Trophoblast cell (in vitro differentiated cells and primary cell): ENCODE results near the gene FOLR1.
A peak's percentile ranks its signal among the peaks of the same experiment; 100 is the strongest.
"Not testable (repeated sequence)": the region's sequence is repeated elsewhere in the genome, so short reads cannot be mapped to it uniquely, and the experiment has no call there.

Experiments used
- DNase-seq, 2 donors: peaks; one replicate each; pipeline ENCODE4 v3.0.0-alpha.2; 2016
- H2AFZ ChIP-seq: 2 replicates; pipeline ENCODE4 v1.6.1; 2013; ENCODE audit warnings: low read length, moderate library complexity, mild to moderate bottlenecking; ENCODE audit not compliant: insufficient read depth, poor library complexity
- H2AK5ac ChIP-seq: 2 replicates; pipeline ENCODE4 v1.6.1; 2013; ENCODE audit warnings: mild to moderate bottlenecking, low read length
- H2BK120ac ChIP-seq: 2 replicates; pipeline ENCODE4 v1.6.1; 2013; ENCODE audit warnings: low read length, mild to moderate bottlenecking, moderate library complexity; ENCODE audit not compliant: insufficient read depth, poor library complexity
- H2BK12ac ChIP-seq: 2 replicates; pipeline ENCODE4 v1.6.1; 2013; ENCODE audit warnings: mild to moderate bottlenecking, low read length, moderate library complexity
- H2BK5ac ChIP-seq: 2 replicates; pipeline ENCODE4 v1.6.1; 2013; ENCODE audit warnings: low read length, low read depth, moderate library complexity, mild to moderate bottlenecking; ENCODE audit not compliant: poor library complexity
- H3K14ac ChIP-seq: 2 replicates; pipeline ENCODE4 v1.6.1; 2013; ENCODE audit warnings: mild to moderate bottlenecking, low read length
- H3K18ac ChIP-seq: 2 replicates; pipeline ENCODE4 v1.6.1; 2013; ENCODE audit warnings: mild to moderate bottlenecking, low read length
- H3K23ac ChIP-seq: 2 replicates; pipeline ENCODE4 v1.6.1; 2013; ENCODE audit warnings: low read length
- H3K27ac ChIP-seq: 2 replicates; pipeline ENCODE4 v1.5.1; 2013; ENCODE audit warnings: low read depth, mild to moderate bottlenecking, inconsistent platforms, low read length, moderate library complexity
- H3K27me3 ChIP-seq: 2 replicates; pipeline ENCODE4 v1.6.1; 2013; ENCODE audit warnings: inconsistent platforms, mild to moderate bottlenecking, low read length, moderate library complexity; ENCODE audit not compliant: insufficient read depth
- H3K36me3 ChIP-seq, 2 experiments: 1 replicate in 1 of 2; 2 replicates in 1 of 2; pipeline ENCODE4 v1.6.1; 2013; ENCODE audit warnings: low read length in 2 of 2, mild to moderate bottlenecking in 2 of 2, moderate library complexity in 1 of 2; ENCODE audit not compliant: insufficient read depth in 2 of 2, control insufficient read depth in 1 of 2
- H3K4ac ChIP-seq: 2 replicates; pipeline ENCODE4 v1.6.1; 2013; ENCODE audit warnings: low read depth, mild to moderate bottlenecking, low read length, moderate library complexity
- H3K4me1 ChIP-seq, 2 experiments: 1 replicate in 1 of 2; 2 replicates in 1 of 2; pipeline ENCODE4 v1.6.1; 2013; ENCODE audit warnings: low read length in 2 of 2, mild to moderate bottlenecking in 2 of 2, moderate library complexity in 1 of 2; ENCODE audit not compliant: insufficient read depth in 2 of 2, control insufficient read depth in 1 of 2
- H3K4me2 ChIP-seq: 2 replicates; pipeline ENCODE4 v1.6.1; 2013; ENCODE audit warnings: inconsistent platforms, mild to moderate bottlenecking, low read length, moderate library complexity
- H3K4me3 ChIP-seq: 2 replicates; pipeline ENCODE4 v1.5.1; 2013; ENCODE audit warnings: mild to moderate bottlenecking, low read depth, low read length, inconsistent platforms
- H3K79me1 ChIP-seq: one replicate; pipeline ENCODE4 v1.6.1; 2013; ENCODE audit warnings: low read length
- H3K79me2 ChIP-seq: 2 replicates; pipeline ENCODE4 v1.6.1; 2013; ENCODE audit warnings: low read length, mild to moderate bottlenecking; ENCODE audit not compliant: control insufficient read depth, insufficient read depth, poor library complexity
- H3K9ac ChIP-seq: 2 replicates; pipeline ENCODE4 v1.6.1; 2013; ENCODE audit warnings: mild to moderate bottlenecking, low read length
- H3K9me3 ChIP-seq: 2 replicates; pipeline ENCODE4 v1.6.1; 2013; ENCODE audit warnings: low read depth, mild to moderate bottlenecking, control low read depth, inconsistent platforms, low read length; ENCODE audit not compliant: insufficient read depth
- H4K12ac ChIP-seq: 2 replicates; pipeline ENCODE4 v1.6.1; 2013; ENCODE audit warnings: low read depth, mild to moderate bottlenecking, low read length, moderate library complexity
- H4K8ac ChIP-seq: 2 replicates; pipeline ENCODE4 v1.6.1; 2013; ENCODE audit warnings: low read depth, mild to moderate bottlenecking, low read length, moderate library complexity
- H4K91ac ChIP-seq: one replicate; pipeline ENCODE4 v1.6.1; 2013; ENCODE audit warnings: low read depth, mild to moderate bottlenecking, low read length, moderate library complexity
- WGBS: extraction: QIAGEN DNeasy Blood & Tissue Kit; methylation state at CpG from one replicate; pipeline ENCODE4 v1.1.7; 2013; ENCODE audit warnings: missing lambda C conversion rate; ENCODE audit not compliant: insufficient read length, insufficient coverage; ENCODE audit errors: extremely low coverage; 5-methylcytosine and 5-hydroxymethylcytosine counted together

FOLR1 gene

GRCh38 chr11:72157131-72157530 is 34.8 kb upstream of the FOLR1 start:
- H3K27me3 ChIP-seq: no peaks in the 10 kb centered on the region
- no peaks in the 10 kb centered on the region for H3K4me1 ChIP-seq
- H2BK120ac ChIP-seq: no peak overlapping the region
- no CpG with 5 or more reads among the region's 4 CpGs for WGBS
- H3K9ac ChIP-seq: no peak overlapping the region
- no peak overlapping the region for H3K4me2 ChIP-seq
- H4K12ac ChIP-seq: no peak overlapping the region
- no peak overlapping the region for H3K23ac ChIP-seq
- H3K9me3 ChIP-seq: no peaks in the 10 kb centered on the region
- no peak overlapping the region for H3K18ac ChIP-seq
- H2BK12ac ChIP-seq: no peak overlapping the region
- H4K8ac ChIP-seq: no peak overlapping the region
- H2AFZ ChIP-seq: no peak overlapping the region
- no peak overlapping the region for H3K4ac ChIP-seq
- H2AK5ac ChIP-seq: no peak overlapping the region
- no peak overlapping the region for H2BK5ac ChIP-seq
- H3K79me1 ChIP-seq: no peaks in the 10 kb centered on the region
- no peak overlapping the region for H3K4me3 ChIP-seq
- H4K91ac ChIP-seq: no peak overlapping the region
- no peak overlapping the region for H3K14ac ChIP-seq
- no peaks in the 10 kb centered on the region for H3K79me2 ChIP-seq
- no peak for DNase-seq
- H3K27ac ChIP-seq: no peak overlapping the region
- H3K36me3 ChIP-seq: no peaks in the 10 kb centered on the region

- Histone ChIP-seq H3K23ac (no peak overlapping the region), H3K9me3 (peaks cover 3% of the 10 kb centered on the region)
Measured at GRCh38 chr11:72160319-72160718, 31.6 kb upstream of the FOLR1 start.

GRCh38 chr11:72162891-72163492 is 28.9 kb upstream of the FOLR1 start:
- no peak overlapping the region for H2BK5ac ChIP-seq
- no peaks in the 10 kb centered on the region for H3K4me1 ChIP-seq
- no peak overlapping the region for H3K4ac ChIP-seq
- no peak overlapping the region for H4K12ac ChIP-seq
- no peak overlapping the region for H3K18ac ChIP-seq
- no peak overlapping the region for H3K23ac ChIP-seq
- no peaks in the 10 kb centered on the region for H3K27me3 ChIP-seq
- H3K36me3 ChIP-seq: no peaks in the 10 kb centered on the region
- H3K9ac ChIP-seq: no peak overlapping the region
- H2AK5ac ChIP-seq: no peak overlapping the region
- H3K9me3 ChIP-seq: peaks cover 3% of the 10 kb centered on the region
- no peak overlapping the region for H3K27ac ChIP-seq
- no peaks in the 10 kb centered on the region for H3K79me1 ChIP-seq
- H2BK12ac ChIP-seq: no peak overlapping the region
- no peak overlapping the region for H4K91ac ChIP-seq
- WGBS: no CpG with 5 or more reads among the region's 16 CpGs
- no peak overlapping the region for H3K4me2 ChIP-seq
- no peak overlapping the region for H2BK120ac ChIP-seq
- no peak overlapping the region for H3K14ac ChIP-seq
- H4K8ac ChIP-seq: no peak overlapping the region
- H3K79me2 ChIP-seq: no peaks in the 10 kb centered on the region
- no peak overlapping the region for H2AFZ ChIP-seq
- peak in 1 of 2 donors; percentile 19 for DNase-seq
- H3K4me3 ChIP-seq: no peak overlapping the region

More at GRCh38 chr11:72160319-72160718, 31.6 kb upstream of the FOLR1 start:
- Histone ChIP-seq H2BK120ac (no peak overlapping the region), H4K12ac (no peak overlapping the region), H3K4me2 (no peak overlapping the region), H2AK5ac (no peak overlapping the region), H4K8ac (no peak overlapping the region), H3K79me1 (no peaks in the 10 kb centered on the region), H3K4ac (no peak overlapping the region), H3K4me3 (no peak overlapping the region), H3K18ac (no peak overlapping the region), H4K91ac (no peak overlapping the region), H3K79me2 (no peaks in the 10 kb centered on the region), H3K9ac (no peak overlapping the region), H2BK5ac (no peak overlapping the region), H3K27ac (no peak overlapping the region), H2AFZ (no peak overlapping the region), H2BK12ac (no peak overlapping the region), H3K36me3 (no peaks in the 10 kb centered on the region), H3K27me3 (no peaks in the 10 kb centered on the region), H3K14ac (no peak overlapping the region), H3K4me1 (no peaks in the 10 kb centered on the region)
- no CpG with 5 or more reads among the region's 2 CpGs for WGBS
- no peak for DNase-seq

- H4K12ac ChIP-seq, H4K91ac ChIP-seq, H3K79me2 ChIP-seq, H3K18ac ChIP-seq, H3K79me1 ChIP-seq, H3K27ac ChIP-seq, H3K9me3 ChIP-seq, H3K4me2 ChIP-seq, H3K14ac ChIP-seq, H2AFZ ChIP-seq, H3K27me3 ChIP-seq, H4K8ac ChIP-seq, H2BK12ac ChIP-seq, H3K9ac ChIP-seq, H3K23ac ChIP-seq, H2BK120ac ChIP-seq, H3K4ac ChIP-seq, H2AK5ac ChIP-seq, DNase-seq, H3K4me1 ChIP-seq, H3K4me3 ChIP-seq, H3K36me3 ChIP-seq, H2BK5ac ChIP-seq: not testable (repeated sequence)
- no CpG with 5 or more reads among the region's 3 CpGs for WGBS
Measured at GRCh38 chr11:72164187-72164586, 27.8 kb upstream of the FOLR1 start.
